Thyroid gland (tissue), 4 donors: Measurements from ENCODE around the gene GAPDHS. TPM values are rescaled to one million over a fixed set of nuclear protein-coding genes. Genes with fewer than 3 reads are reported as not detected.

Source experiments
- DNase-seq, 2 donors: peaks; one replicate each; pipeline ENCODE4 v3.0.0-alpha.2; 2019
- H3K27ac ChIP-seq, 3 donors: fragments of 200-600 bp; sonication (generic); 1 replicate in 2 of 3; 2 replicates in 1 of 3; pipeline ENCODE4 v1.5.1; 2016 to 2019; ENCODE audit warnings: mild to moderate bottlenecking in 1 of 3, moderate library complexity in 1 of 3
- H3K27me3 ChIP-seq: fragments of 200-600 bp; sonication (generic); one replicate; pipeline ENCODE4 v1.5.1; 2019
- H3K36me3 ChIP-seq, 2 donors: fragments of 200-600 bp; sonication (generic); one replicate each; pipeline ENCODE4 v1.5.1; 2016 to 2019
- H3K4me1 ChIP-seq, 2 donors: fragments of 200-600 bp; sonication (generic); one replicate each; pipeline ENCODE4 v1.5.1; 2017 to 2019
- H3K4me3 ChIP-seq, 3 donors: fragments of 200-600 bp; sonication (generic); replicated peaks in 1 of 3; 1 replicate in 2 of 3; 2 replicates in 1 of 3; pipeline ENCODE4 v1.5.1; 2016; ENCODE audit warnings: mild to moderate bottlenecking in 1 of 3
- H3K9me3 ChIP-seq: fragments of 200-600 bp; sonication (generic); one replicate; pipeline ENCODE4 v1.5.1; 2017
- POLR2A ChIP-seq, 2 donors: fragments of 450-650 bp; IDR thresholded peaks; one replicate each; pipeline ENCODE4 v1.6.1; 2017; ENCODE audit warnings: antibody characterized with exemption in 2 of 2, mild to moderate bottlenecking in 2 of 2, moderate library complexity in 1 of 2
- WGBS, 2 donors: methylation state at CpG; one replicate each; pipeline ENCODE4 v1.1.5; 2017; 5-methylcytosine and 5-hydroxymethylcytosine counted together
- intact Hi-C: fragments of 100-400 bp; cut with DNase I; formaldehyde crosslinking; loops from one replicate; pipeline ENCODE4 v1.15.1; 2023
- total RNA-seq, 4 donors: library from RNA; depleted of rRNA; stranded (reverse); fragments of >200 nt; gene quantifications; one replicate each; pipeline ENCODE4 v1.2.3, GENCODE V29; 2016
- TF ChIP-seq, protein P1 (sequence below), 6 experiments: fragments of 200-600 bp in 3 of 6; fragments of 450-650 bp in 3 of 6; sonication (generic) in 3 of 6; IDR thresholded peaks; one replicate each; pipeline ENCODE4 v1.5.1; 2016 to 2019; ENCODE audit warnings: antibody characterized with exemption in 6 of 6, mild to moderate bottlenecking in 2 of 6, inconsistent platforms in 1 of 6, moderate library complexity in 1 of 6

The GAPDHS gene
- total RNA-seq, 4 donors from 2014 or later, result 1.6 TPM; not detected in 3

DNA sequence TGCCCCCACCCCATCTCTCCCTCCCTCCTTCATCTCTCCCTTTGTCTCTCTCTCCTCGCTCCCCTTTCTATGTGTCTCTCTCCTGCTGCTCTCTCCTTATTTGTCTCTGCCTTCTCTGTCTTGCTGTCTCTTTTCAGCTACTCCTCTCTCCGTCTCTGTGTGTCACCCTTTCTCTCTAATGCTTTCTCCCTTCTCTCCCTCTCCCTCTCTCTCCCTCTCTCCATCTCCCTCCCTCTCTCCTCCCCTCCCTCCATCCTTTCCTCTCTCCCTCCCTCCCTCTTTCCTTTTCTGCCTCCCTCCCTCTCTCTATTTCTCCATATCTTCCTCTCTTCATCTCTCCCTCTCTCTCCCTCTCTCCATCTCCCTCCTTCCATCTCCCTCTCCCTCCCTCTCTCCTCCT is 29.5 kb downstream of the GAPDHS start:
- no peak for DNase-seq
- peaks cover 6 to 10% of the 10 kb centered on the region in 2 donors for H3K4me1 ChIP-seq
- 73 to 81% methylated on average over 2 of the region's 2 CpGs for WGBS, 2 donors
- H3K27me3 ChIP-seq, result peaks cover 7% of the 10 kb centered on the region
- no peak overlapping the region for H3K27ac ChIP-seq
- TF ChIP-seq, protein P1, sequence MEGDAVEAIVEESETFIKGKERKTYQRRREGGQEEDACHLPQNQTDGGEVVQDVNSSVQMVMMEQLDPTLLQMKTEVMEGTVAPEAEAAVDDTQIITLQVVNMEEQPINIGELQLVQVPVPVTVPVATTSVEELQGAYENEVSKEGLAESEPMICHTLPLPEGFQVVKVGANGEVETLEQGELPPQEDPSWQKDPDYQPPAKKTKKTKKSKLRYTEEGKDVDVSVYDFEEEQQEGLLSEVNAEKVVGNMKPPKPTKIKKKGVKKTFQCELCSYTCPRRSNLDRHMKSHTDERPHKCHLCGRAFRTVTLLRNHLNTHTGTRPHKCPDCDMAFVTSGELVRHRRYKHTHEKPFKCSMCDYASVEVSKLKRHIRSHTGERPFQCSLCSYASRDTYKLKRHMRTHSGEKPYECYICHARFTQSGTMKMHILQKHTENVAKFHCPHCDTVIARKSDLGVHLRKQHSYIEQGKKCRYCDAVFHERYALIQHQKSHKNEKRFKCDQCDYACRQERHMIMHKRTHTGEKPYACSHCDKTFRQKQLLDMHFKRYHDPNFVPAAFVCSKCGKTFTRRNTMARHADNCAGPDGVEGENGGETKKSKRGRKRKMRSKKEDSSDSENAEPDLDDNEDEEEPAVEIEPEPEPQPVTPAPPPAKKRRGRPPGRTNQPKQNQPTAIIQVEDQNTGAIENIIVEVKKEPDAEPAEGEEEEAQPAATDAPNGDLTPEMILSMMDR (IDR thresholded peaks at IDR 0.05), result no peak
- no peak for TF ChIP-seq POLR2A (IDR thresholded peaks at IDR 0.05)
- no peaks in the 10 kb centered on the region for H3K9me3 ChIP-seq
- no peaks in the 10 kb centered on the region for H3K36me3 ChIP-seq
- no peak overlapping the region for H3K4me3 ChIP-seq
- intact Hi-C loops, result no loop called here

DNA sequence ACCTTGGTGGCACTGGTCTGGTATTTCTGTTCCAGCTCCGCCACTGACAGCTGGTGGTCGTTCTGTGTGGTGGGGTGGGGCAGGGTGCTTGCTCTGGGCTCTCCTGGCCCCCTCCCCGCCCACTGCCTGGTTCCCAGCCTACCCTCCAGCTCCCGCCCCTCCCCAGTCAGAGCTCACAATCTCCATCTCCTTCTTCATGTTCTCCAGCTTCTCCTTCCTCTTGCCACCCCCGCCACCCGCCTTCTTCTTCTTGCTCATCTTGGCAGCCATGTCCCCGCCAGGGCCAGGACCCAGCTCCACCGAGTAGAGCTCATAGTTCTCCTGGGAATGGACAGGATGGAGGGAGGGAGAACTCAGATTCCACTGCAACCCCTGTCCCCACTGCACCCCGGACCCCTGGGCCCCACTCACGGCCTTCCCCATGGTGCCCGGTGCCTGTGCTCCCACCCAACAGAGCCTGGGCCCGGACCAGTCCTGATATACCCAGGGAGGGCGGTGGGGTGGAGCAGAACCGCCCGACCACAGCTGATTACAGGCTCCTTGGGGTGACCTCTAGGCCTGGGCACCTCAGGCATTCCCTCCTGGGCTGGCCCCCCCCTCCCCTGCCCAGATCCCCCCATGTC is 30.1 kb downstream of the GAPDHS start, which contains the start of gene ATP4A:
TSS of gene ATP4A (minus strand) at position 452 of the 623 bp plus-strand sequence. CDS start at position 423, 29 bp downstream.
- intact Hi-C loops, result no loop called here
- no peaks in the 10 kb centered on the region for H3K9me3 ChIP-seq
- no peak for TF ChIP-seq POLR2A (IDR thresholded peaks at IDR 0.05)
- TF ChIP-seq, protein P1 (IDR thresholded peaks at IDR 0.05), result no peak
- WGBS, 2 donors, result 72 to 79% methylated on average over 12 of the region's 15 CpGs
- H3K27ac ChIP-seq, result no peak within 1 kb of the TSS
- H3K4me3 ChIP-seq, result no peak within 1 kb of the TSS
- H3K36me3 ChIP-seq, result no peaks in the 10 kb centered on the region
- peaks cover 6% of the 10 kb centered on the region for H3K27me3 ChIP-seq
- DNase-seq, result no peak
- H3K4me1 ChIP-seq, result peaks cover 2 to 5% of the 10 kb centered on the region in 2 donors

DNA sequence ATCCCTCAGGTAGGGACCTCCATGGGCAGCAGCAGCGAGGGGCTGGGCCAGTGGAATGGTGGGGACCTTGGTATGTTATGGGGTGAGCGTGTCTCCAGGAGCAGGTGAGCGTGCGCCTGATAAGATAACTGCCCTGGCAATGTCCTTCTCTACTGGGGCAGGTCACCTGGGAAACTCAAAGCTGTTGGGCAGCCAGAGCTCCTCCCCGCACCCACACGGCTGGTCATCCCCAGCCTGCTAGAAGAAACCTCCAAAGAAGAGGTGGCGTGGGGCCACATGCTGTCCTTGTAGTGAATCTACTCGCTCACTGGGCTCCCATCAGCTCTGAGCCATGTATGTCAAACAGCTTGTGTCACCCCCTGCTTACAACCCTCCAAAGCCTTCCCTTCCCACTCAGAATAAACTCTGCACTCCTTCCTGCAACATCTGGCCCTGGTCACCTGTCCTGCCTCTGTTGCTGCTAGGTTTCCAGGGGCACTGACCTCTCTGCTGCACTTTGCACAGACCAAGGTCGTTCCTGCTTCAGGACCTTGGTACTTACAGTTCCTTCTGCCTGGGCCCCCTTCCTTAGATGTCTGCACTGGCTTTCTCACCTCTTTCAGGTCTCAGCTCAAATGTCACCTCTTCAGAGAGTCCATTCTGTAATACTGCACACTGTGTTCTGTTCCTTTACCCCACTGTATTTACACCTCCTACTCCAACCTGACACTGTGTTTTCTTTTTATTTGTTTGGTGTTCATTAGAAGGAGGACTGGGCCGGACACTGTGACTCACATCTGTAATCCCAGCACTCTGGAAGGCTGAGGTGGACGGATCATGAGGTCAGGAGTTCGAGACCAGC is 32.0 kb downstream of the GAPDHS start:
- no peaks in the 10 kb centered on the region for H3K4me1 ChIP-seq
- WGBS, 2 donors, result 77 to 81% methylated on average over 10 to 12 of the region's 12 CpGs
- H3K27ac ChIP-seq, result no peak overlapping the region
- H3K27me3 ChIP-seq, result no peaks in the 10 kb centered on the region
- no peak overlapping the region for H3K4me3 ChIP-seq
- TF ChIP-seq, protein P1 (IDR thresholded peaks at IDR 0.05), result no peak
- TF ChIP-seq POLR2A (IDR thresholded peaks at IDR 0.05), result no peak
- no peak for DNase-seq
- no peaks in the 10 kb centered on the region for H3K9me3 ChIP-seq
- H3K36me3 ChIP-seq, result no peaks in the 10 kb centered on the region
- intact Hi-C loops, result no loop called here

DNA sequence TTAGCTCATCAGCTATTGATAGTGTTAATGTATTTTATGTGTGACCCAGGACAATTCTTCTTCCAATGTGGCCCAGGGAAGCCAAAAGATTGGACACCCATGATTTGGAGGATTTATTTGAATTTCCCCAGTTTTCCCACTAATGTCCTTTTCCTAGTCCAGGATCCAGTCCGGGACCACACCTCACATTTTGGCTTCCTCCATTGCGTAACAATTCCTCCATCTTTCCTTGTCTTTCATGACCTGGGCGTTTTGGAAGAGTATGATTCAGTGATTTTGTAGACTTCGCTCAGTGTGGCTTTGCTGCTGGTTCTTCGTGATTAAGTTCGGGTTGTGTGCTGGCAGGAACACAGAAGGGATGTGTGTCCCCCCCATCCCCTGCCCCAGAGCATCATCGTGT is 33.5 kb downstream of the GAPDHS start:
- H3K27me3 ChIP-seq, result no peaks in the 10 kb centered on the region
- no peak for DNase-seq

More for the DNA sequence above, 33.5 kb downstream of the GAPDHS start:
- no peak overlapping the region for H3K27ac ChIP-seq
- intact Hi-C loops, result no loop called here
- TF ChIP-seq, protein P1 (IDR thresholded peaks at IDR 0.05), result no peak
- no peak for TF ChIP-seq POLR2A (IDR thresholded peaks at IDR 0.05)
- H3K4me1 ChIP-seq, result no peaks in the 10 kb centered on the region
- H3K9me3 ChIP-seq, result no peaks in the 10 kb centered on the region
- H3K36me3 ChIP-seq, result no peaks in the 10 kb centered on the region
- H3K4me3 ChIP-seq, result no peak overlapping the region
- 92 to 93% methylated on average over 7 of the region's 7 CpGs for WGBS, 2 donors
